GM12892 (cell line): ENCODE results near the gene COMMD8.

ENCODE experiments used
- POLR2A ChIP-seq: IDR thresholded peaks from 2 replicates; pipeline ENCODE4 v1.6.1; 2011; ENCODE audit warnings: low read depth, low read length, control low read depth
- TAF1 ChIP-seq: IDR thresholded peaks from 2 replicates; pipeline ENCODE4 v1.6.1; 2011; ENCODE audit warnings: low read depth, mild to moderate bottlenecking, control low read depth, low read length, borderline replicate concordance

GRCh38 chr4:47505666-47506065, 42.2 kb upstream of the COMMD8 start:
- TF ChIP-seq POLR2A (no peak), TAF1 (no peak)
